Activated CD8-positive, alpha-beta memory T cell treated with anti-CD3 and anti-CD28 coated beads for 1 hour (primary cell): ENCODE data around the gene GNPNAT1.
"Not testable (repeated sequence)": the region's sequence is repeated elsewhere in the genome, so short reads cannot be mapped to it uniquely, and the experiment has no call there.

Source experiments
- DNase-seq, 2 donors: peaks; one replicate each; pipeline ENCODE4 v3.0.0-alpha.2; 2020; ENCODE audit warnings: low read depth in 1 of 2; ENCODE audit errors: extremely low read depth in 1 of 2

The GNPNAT1 gene

DNA sequence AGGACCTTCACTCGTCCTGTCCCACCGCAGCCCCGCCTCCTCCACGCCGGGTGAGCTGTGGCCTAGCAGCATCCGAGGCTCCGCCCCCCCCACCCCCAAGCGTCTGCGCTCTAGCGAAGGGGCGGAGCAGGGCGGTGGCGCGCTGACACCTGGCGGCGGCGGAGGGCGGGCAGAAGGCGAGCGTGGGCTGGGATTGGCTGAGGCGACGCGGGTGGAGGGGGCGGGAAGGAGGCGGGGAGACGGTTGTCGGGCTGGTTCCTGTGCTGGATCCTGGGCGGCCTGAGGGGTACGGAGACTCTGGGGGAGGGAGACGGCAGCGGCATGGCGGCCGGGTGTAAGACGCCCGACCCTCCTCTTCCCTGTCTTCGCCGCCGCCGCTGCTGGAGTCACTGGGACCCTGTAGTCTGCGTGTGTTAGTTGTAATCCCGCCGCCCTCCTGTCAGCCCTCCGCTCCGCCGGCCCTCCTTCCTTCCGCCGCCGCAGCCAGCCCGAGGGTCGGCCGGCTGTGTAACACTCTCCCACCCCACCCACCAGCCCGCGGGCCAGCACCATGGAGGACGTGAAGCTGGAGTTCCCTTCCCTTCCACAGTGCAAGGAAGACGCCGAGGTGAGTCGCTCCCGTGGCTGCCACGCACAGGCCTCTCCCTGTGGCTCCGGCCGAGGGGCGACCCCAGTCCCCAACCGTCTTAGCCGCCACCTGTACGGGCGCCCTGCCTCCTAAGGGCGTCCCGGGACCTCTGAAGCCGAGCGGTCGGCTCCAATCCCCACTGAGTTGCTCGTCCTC lies 61.3 kb downstream of the GNPNAT1 start, which contains the start of gene STYX:
TSS of gene STYX (plus strand) at position 242 of the 784 bp plus-strand sequence. CDS start at position 551, 309 bp downstream.
- DNase-seq = peak; percentile 97

DNA sequence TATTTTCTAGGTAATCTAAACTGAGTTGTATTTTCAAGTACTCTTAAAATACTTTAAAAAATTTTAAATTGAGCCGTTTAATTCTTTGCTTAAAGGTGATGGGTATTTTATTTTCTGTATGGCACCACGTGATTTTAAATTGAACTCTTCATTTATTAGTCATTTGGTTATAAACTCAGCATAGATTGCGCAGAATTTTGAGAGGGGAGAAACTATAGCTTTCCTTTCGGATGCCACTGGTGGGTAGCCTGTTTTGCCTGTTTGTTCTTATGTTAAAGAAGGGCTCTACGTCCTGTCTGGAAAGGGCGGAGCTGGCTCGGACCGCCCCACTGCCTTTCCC lies 61.9 kb downstream of the GNPNAT1 start:
- DNase-seq = no peak

- not testable (repeated sequence) for DNase-seq
Measured at GRCh38 chr14:52729035-52729434, 62.4 kb downstream of the GNPNAT1 start.

- DNase-seq = not testable (repeated sequence)
Measured at GRCh38 chr14:52727509-52727908, 63.9 kb downstream of the GNPNAT1 start.
